Uterus (tissue), 4 donors: ENCODE measurements around the gene DNM2. TPM values are rescaled to one million over a fixed set of nuclear protein-coding genes. Genes with fewer than 3 reads are reported as not detected.
A peak's percentile ranks its signal among the peaks of the same experiment; 100 is the strongest.

Source experiments
- DNase-seq, 2 donors: peaks; one replicate each; pipeline ENCODE4 v3.0.0-alpha.2; 2019 to 2020
- H3K27ac ChIP-seq, 2 donors: fragments of 200-600 bp; sonication (generic); 1 replicate in 1 of 2; 2 replicates in 1 of 2; pipeline ENCODE4 v1.5.1; 2016 to 2018
- H3K27me3 ChIP-seq, 2 donors: fragments of 200-600 bp; sonication (generic); one replicate each; pipeline ENCODE4 v1.5.1; 2018 to 2019; ENCODE audit warnings: control low read depth in 1 of 2
- H3K36me3 ChIP-seq, 2 donors: fragments of 200-600 bp; sonication (generic); one replicate each; pipeline ENCODE4 v1.5.1; 2019; ENCODE audit warnings: control low read depth in 1 of 2
- H3K4me1 ChIP-seq, 2 donors: fragments of 200-600 bp; sonication (generic); one replicate each; pipeline ENCODE4 v1.5.1; 2018 to 2019; ENCODE audit warnings: control low read depth in 1 of 2
- H3K4me3 ChIP-seq, 2 donors: fragments of 200-600 bp; sonication (generic); 1 replicate in 1 of 2; 2 replicates in 1 of 2; pipeline ENCODE4 v1.5.1; 2018 to 2019; ENCODE audit warnings: mild to moderate bottlenecking in 1 of 2
- H3K9me3 ChIP-seq, 2 donors: fragments of 200-600 bp; sonication (generic); one replicate each; pipeline ENCODE4 v1.5.1; 2019; ENCODE audit warnings: control low read depth in 1 of 2
- CTCF ChIP-seq, 4 experiments: fragments of 200-600 bp in 2 of 4; fragments of 450-650 bp in 2 of 4; sonication (generic) in 2 of 4; IDR thresholded peaks; one replicate each; pipeline ENCODE4 v1.5.1; 2016 to 2019; ENCODE audit warnings: antibody characterized with exemption in 4 of 4, mild to moderate bottlenecking in 2 of 4, moderate library complexity in 1 of 4
- POLR2A ChIP-seq, 2 donors: fragments of 450-650 bp; IDR thresholded peaks; one replicate each; pipeline ENCODE4 v1.6.1; 2016; ENCODE audit warnings: antibody characterized with exemption in 2 of 2, mild to moderate bottlenecking in 1 of 2, moderate library complexity in 1 of 2
- intact Hi-C: fragments of 100-400 bp; cut with DNase I; formaldehyde crosslinking; loops from one replicate; pipeline ENCODE4 v1.15.1; 2023; ENCODE audit warnings: low total_unique reads
- total RNA-seq, 4 donors: library from RNA; depleted of rRNA in 3 of 4; stranded (reverse); fragments of >200 nt in 3 of 4; gene quantifications; one replicate each; pipeline versions ENCODE4 v1.1.0 to v1.2.4, GENCODE V29; 2014 to 2023
- donor health status: DM: yes; HTN: yes; CAD: no.

Gene DNM2
- total RNA-seq, 4 donors from 2014 or later = 46.8 to 150 (median 86.0) TPM

GRCh38 chr19:10717054-10717355 lies 874 bp upstream of the DNM2 start:
- no peaks in the 10 kb centered on the region for H3K36me3 ChIP-seq
- no peak for DNase-seq
- peaks cover 0 to 12% of the 10 kb centered on the region in 2 donors for H3K4me1 ChIP-seq
- H3K9me3 ChIP-seq = no peaks in the 10 kb centered on the region
- H3K4me3 ChIP-seq = no peak overlapping the region
- intact Hi-C loops = loop anchor here (10.0 kb wide), 1 partner anchor 148 kb away; no protein-coding TSS in a partner anchor
- no peaks in the 10 kb centered on the region for H3K27me3 ChIP-seq
- H3K27ac ChIP-seq = peak overlapping the region; percentile 19 to 31
- TF ChIP-seq POLR2A (IDR thresholded peaks at IDR 0.05) (no peak), CTCF (IDR thresholded peaks at IDR 0.05) (no peak)

DNA sequence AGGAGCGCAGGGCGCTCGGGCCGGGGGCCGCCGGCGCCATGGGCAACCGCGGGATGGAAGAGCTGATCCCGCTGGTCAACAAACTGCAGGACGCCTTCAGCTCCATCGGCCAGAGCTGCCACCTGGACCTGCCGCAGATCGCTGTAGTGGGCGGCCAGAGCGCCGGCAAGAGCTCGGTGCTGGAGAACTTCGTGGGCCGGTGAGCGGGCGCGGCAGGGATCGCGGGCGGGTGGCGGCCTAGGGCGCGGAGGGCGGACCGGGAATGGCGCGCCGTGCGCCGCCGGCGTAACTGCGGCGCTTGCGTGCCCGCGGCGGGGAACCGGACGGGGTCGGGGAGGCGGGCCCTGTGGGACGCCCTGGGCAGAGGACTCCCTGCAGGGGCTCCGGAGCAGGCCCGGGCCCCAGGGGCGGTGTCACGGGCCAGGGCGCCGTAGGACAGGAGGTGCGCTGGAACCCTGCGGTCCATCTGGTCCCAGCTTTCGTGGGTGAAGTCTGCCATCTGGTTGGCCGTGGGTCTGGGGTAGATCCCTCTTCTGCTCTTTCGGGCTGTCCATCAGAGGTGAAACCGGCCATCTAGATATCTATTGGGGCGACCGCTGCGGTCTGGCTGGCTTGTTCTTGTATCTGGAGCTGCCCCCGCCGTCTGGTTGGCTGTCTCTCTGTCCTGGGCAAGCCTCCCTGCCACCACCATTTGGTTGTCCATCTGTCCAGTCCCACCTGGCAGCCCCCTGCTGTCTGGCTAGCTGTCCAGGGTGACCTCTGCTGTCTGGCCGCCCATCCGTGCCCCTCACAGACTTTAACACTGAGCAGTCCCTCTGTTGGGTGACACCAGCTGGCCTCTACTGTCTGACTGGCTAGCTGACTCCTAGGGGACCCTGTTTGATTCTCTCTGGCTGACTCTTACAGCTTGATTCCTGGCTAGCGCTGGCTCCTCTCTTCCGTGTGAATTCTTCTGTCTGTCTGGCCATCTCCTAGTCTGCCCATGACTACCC lies 622 bp downstream of the DNM2 start:
- intact Hi-C loops = loop anchor here (10.0 kb wide), 1 partner anchor 146 kb away; no protein-coding TSS in a partner anchor
- H3K27ac ChIP-seq = peak overlapping the region; percentile 79 to 92
- H3K9me3 ChIP-seq = no peaks in the 10 kb centered on the region
- peak in 1 of 2 donors; percentile 30 for DNase-seq
- H3K27me3 ChIP-seq = no peaks in the 10 kb centered on the region
- no peaks in the 10 kb centered on the region for H3K36me3 ChIP-seq
- no peak for TF ChIP-seq CTCF (IDR thresholded peaks at IDR 0.05)
- no peak for TF ChIP-seq POLR2A (IDR thresholded peaks at IDR 0.05)
- peaks cover 0 to 12% of the 10 kb centered on the region in 2 donors for H3K4me1 ChIP-seq
- H3K4me3 ChIP-seq = peak overlapping the region; percentile 71 to 99

DNA sequence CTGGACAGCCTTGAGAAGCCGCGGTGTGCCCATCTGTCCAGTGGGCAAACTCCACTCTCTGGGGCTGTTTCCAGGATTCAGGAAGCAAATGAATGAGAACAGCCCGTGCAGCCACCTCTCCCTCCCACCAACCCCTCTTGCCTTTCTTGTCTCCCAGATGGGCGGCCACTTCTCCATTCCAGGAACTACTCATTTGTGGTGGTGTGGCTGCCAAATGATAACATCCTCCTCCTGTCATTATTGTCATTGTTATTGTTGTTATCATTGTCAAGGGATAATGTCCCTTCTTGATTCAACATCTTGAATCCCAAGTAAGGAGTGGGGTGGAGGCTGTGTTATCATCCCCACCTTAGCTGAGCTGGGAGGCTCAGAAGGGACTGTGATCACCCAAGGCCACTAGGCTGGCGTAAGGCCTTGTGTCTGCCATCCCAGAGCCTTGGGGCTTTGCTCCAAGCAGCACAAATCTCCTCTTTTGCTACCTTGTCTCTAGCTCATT lies 1.6 kb downstream of the DNM2 start:
- DNase-seq = no peak
- intact Hi-C loops = loop anchor here (10.0 kb wide), 1 partner anchor 145 kb away; no protein-coding TSS in a partner anchor
- Histone ChIP-seq H3K4me1 (peaks cover 0 to 12% of the 10 kb centered on the region in 2 donors), H3K27ac (no peak overlapping the region), H3K27me3 (no peaks in the 10 kb centered on the region), H3K36me3 (no peaks in the 10 kb centered on the region), H3K4me3 (peak overlapping the region in 1 of 2 donors; percentile 99), H3K9me3 (no peaks in the 10 kb centered on the region)
- TF ChIP-seq CTCF (IDR thresholded peaks at IDR 0.05) (no peak), POLR2A (IDR thresholded peaks at IDR 0.05) (no peak)

- intact Hi-C loops = no loop called here
- DNase-seq = no peak
- peaks cover 0 to 12% of the 10 kb centered on the region in 2 donors for H3K4me1 ChIP-seq
These were observed 2.8 kb downstream of the DNM2 start for GRCh38 chr19:10720607-10721125.

More at GRCh38 chr19:10720607-10721125, 2.8 kb downstream of the DNM2 start:
- TF ChIP-seq POLR2A (IDR thresholded peaks at IDR 0.05) (no peak), CTCF (IDR thresholded peaks at IDR 0.05) (no peak)
- H3K27ac ChIP-seq = no peak overlapping the region
- no peaks in the 10 kb centered on the region for H3K9me3 ChIP-seq
- H3K36me3 ChIP-seq = no peaks in the 10 kb centered on the region
- no peak overlapping the region for H3K4me3 ChIP-seq
- no peaks in the 10 kb centered on the region for H3K27me3 ChIP-seq
